WTC11 (cell line): ENCODE measurements around the gene FRS3.

Experiments used
- CBFB ChIP-seq: sonication (generic); formaldehyde crosslinking; IDR thresholded peaks from 2 replicates; pipeline ENCODE4 v1.8.1; 2022; ENCODE audit warnings: mild to moderate bottlenecking, low read depth, missing genetic modification reagents
- CREB1 ChIP-seq: sonication (generic); formaldehyde crosslinking; IDR thresholded peaks from 2 replicates; pipeline ENCODE4 v1.8.0; 2023; ENCODE audit warnings: mild to moderate bottlenecking, missing genetic modification reagents
- CREM ChIP-seq: sonication (generic); formaldehyde crosslinking; IDR thresholded peaks from 2 replicates; pipeline ENCODE4 v1.8.1; 2022; ENCODE audit warnings: mild to moderate bottlenecking, missing genetic modification reagents, moderate library complexity
- CTCF ChIP-seq: fragments of 200-600 bp; IDR thresholded peaks from 2 replicates; pipeline ENCODE4 v1.8.0; 2022; ENCODE audit warnings: antibody characterized with exemption
- ETV6 ChIP-seq: sonication (generic); formaldehyde crosslinking; IDR thresholded peaks from 2 replicates; pipeline ENCODE4 v1.8.1; 2022; ENCODE audit warnings: mild to moderate bottlenecking, missing genetic modification reagents
- FOXP1 ChIP-seq: sonication (generic); formaldehyde crosslinking; IDR thresholded peaks from 2 replicates; pipeline ENCODE4 v1.8.0; 2022; ENCODE audit warnings: missing genetic modification reagents, mild to moderate bottlenecking, moderate library complexity, borderline replicate concordance
- HMGXB4 ChIP-seq: sonication (generic); formaldehyde crosslinking; IDR thresholded peaks from 2 replicates; pipeline ENCODE4 v1.8.1; 2023; ENCODE audit warnings: mild to moderate bottlenecking, moderate library complexity, missing genetic modification reagents
- MAX ChIP-seq: sonication (generic); formaldehyde crosslinking; IDR thresholded peaks from 2 replicates; pipeline ENCODE4 v1.8.0; 2022; ENCODE audit warnings: mild to moderate bottlenecking, missing genetic modification reagents
- ZNF138 ChIP-seq: sonication (generic); formaldehyde crosslinking; conservative IDR thresholded peaks from 2 replicates; pipeline ENCODE4 v1.8.1; 2022; ENCODE audit warnings: mild to moderate bottlenecking, moderate library complexity, missing genetic modification reagents
- ZNF423 ChIP-seq: fragments of 250-450 bp; sonication (Bioruptor Pico); IDR thresholded peaks from 2 replicates; pipeline ENCODE4 v2.1.2; 2022; ENCODE audit warnings: mild to moderate bottlenecking, moderate library complexity

- TF ChIP-seq FOXP1 (CRISPR knock-in tag): no peak
- no peak for TF ChIP-seq CREM (CRISPR knock-in tag)
- no peak for TF ChIP-seq CTCF
- TF ChIP-seq ETV6 (CRISPR knock-in tag): no peak
- TF ChIP-seq MAX (CRISPR knock-in tag): no peak
- TF ChIP-seq HMGXB4: no peak
- TF ChIP-seq CBFB (CRISPR knock-in tag): no peak
- TF ChIP-seq ZNF138 (CRISPR knock-in tag): no peak
- TF ChIP-seq ZNF423 (CRISPR knock-in tag): no peak
- no peak for TF ChIP-seq CREB1 (CRISPR knock-in tag)
Observed at GRCh38 chr6:41732149-41732548, 47.6 kb downstream of the FRS3 start.
